Activated T-helper 1 cell treated with Interleukin-2 at 50 U/mL for 16 hours (primary cell): ENCODE measurements around the gene CYP2J2.
A peak's percentile ranks its signal among the peaks of the same experiment; 100 is the strongest.
"Not testable (repeated sequence)": the region's sequence is repeated elsewhere in the genome, so short reads cannot be mapped to it uniquely, and the experiment has no call there.

Experiments used
- DNase-seq: peaks from one replicate; pipeline ENCODE4 v3.0.0-alpha.2; 2020; ENCODE audit warnings: low read depth

The CYP2J2 gene

DNA sequence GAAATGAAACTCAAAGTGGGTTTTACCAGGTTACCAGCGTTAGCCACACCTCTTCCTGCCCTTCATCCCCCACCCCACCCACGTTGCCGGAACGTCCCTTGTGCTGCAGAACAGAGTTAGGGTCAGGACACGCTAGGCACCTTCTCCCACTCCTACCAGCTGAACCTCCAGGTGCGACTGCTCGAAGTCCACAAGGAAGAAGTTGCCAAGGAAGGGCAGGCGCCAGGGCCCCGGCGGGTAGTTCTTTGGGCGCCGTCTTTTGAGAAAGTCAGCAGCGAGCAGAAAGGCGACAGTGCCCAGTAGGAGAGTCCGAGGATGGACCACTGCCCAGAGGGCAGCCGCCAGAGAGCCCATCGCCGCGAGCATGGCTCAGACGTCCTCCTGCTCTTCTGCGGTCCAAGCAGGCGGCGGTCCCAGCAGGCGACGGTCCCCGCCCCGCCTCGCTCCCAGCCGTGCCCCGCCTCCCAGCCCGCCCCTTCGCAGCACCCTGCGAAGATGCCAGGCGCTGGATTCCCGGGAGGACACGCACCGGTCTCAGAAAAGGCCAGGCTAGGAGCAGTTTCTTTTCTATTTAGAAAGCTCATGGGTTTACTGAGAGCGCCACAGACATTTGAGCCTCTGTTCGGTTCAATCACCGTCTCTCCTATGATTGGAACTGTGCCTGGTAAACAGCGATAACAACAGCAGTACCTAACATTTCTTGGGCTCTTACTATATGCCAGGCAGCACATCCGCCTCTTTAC, at the start of gene CYP2J2:
Gene CYP2J2, minus strand, starts transcription at position 393 of the 743 bp plus-strand sequence. Its CDS starts 27 bp downstream, at position 366.
- peak; percentile 2 for DNase-seq

GRCh38 chr1:59973719-59974118, 47.1 kb upstream of the CYP2J2 start:
- DNase-seq = no peak

GRCh38 chr1:59972216-59972927, 45.8 kb upstream of the CYP2J2 start:
- no peak for DNase-seq

- DNase-seq = no peak
These were observed 44.9 kb upstream of the CYP2J2 start for GRCh38 chr1:59971464-59971911.

DNA sequence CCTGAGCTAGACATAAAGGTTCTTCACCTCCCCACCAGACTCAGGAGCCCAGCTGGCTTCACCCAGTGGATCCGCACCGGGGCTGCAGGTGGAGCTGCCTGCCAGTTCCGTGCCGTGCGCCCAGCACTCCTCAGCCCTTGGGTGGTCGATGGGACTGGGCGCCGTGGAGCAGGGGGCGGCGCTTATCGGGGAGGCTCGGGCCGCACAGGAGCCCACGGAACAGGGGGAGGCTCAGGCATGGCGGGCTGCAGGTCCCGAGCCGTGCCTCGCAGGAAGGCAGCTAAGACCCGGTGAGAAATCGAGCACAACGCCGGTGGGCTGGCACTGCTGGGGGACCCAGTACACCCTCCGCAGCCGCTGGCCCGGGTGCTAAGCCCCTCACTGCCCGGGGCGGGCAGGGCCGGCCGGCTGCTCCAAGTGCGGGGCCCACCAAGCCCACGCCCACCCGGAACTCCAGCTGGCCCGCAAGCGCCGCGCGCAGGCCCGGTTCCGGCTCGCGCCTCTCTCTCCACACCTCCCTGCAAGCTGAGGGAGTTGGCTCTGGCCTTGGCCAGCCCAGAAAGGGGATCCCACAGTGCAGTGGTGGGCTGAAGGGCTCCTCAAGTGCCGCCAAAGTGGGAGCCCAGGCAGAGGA, 43.1 kb upstream of the CYP2J2 start:
- not testable (repeated sequence) for DNase-seq

DNA sequence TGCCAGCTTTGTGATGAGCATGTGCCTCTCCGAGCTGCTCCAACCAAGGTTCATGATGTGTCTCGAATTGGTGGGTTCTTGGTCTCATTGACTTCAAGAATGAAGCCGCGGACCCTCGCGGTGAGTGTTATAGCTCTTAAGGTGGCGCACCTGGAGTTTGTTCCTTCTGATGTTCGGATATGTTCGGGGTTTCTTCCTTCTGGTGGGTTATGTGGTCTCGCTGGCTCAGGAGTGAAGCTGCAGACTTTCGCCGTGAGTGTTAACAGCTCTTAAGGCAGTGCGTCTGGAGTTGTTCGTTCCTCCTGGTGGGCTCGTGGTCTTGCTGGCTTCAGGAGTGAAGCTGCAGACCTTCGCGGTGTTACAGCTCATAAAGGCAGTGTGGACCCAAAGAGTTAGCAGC, 42.2 kb upstream of the CYP2J2 start:
- DNase-seq = not testable (repeated sequence)

GRCh38 chr1:59967780-59968179, 41.2 kb upstream of the CYP2J2 start:
- no peak for DNase-seq

- DNase-seq = no peak
These were observed 40.6 kb upstream of the CYP2J2 start for GRCh38 chr1:59967141-59967697.

- DNase-seq = no peak
These were observed 25.5 kb upstream of the CYP2J2 start for GRCh38 chr1:59952065-59952464.

GRCh38 chr1:59949648-59950047, 23.1 kb upstream of the CYP2J2 start:
- DNase-seq = no peak

- DNase-seq = no peak
These were observed 22.4 kb upstream of the CYP2J2 start for GRCh38 chr1:59948990-59949389.

- DNase-seq = no peak
These were observed 20.7 kb upstream of the CYP2J2 start for GRCh38 chr1:59947047-59947938.

GRCh38 chr1:59945790-59946189, 19.2 kb upstream of the CYP2J2 start:
- no peak for DNase-seq

- DNase-seq = no peak
These were observed 12.8 kb upstream of the CYP2J2 start for GRCh38 chr1:59939393-59939792.

DNA sequence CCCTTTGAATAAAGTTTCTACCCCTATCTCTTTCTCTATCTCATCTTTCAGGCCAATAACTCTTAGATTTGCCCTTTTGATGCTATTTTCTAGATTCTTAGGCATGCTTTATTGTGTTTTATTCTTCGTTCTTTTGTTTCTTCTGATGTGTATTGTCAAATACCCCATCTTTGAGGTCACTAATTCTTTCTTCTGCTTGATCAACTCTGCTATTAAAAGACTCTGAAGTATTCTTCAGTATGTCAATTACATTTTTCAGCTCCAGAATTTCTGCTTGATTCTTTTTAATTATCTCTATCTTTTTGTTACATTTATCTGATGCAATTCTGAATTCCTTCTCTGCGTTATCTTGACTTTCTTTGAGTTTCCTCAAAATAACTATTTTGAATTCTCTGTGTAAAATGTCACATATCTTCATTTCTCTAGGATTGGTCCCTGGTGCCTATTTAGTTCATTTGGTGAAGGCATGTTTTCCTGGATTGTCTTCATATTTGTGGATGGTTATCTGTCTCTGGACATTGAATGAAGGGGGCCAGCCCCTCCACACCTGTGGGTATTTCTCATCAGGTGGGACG, 11.2 kb upstream of the CYP2J2 start:
- DNase-seq = no peak

GRCh38 chr1:59936358-59936821, 9.8 kb upstream of the CYP2J2 start:
- DNase-seq = no peak

- DNase-seq = no peak
These were observed 2.4 kb upstream of the CYP2J2 start for GRCh38 chr1:59928996-59929395.

- no peak for DNase-seq
These were observed 640 bp upstream of the CYP2J2 start for GRCh38 chr1:59927213-59927612.

GRCh38 chr1:59924653-59925052, 1.9 kb downstream of the CYP2J2 start:
- DNase-seq = no peak

GRCh38 chr1:59921258-59921899, 5.2 kb downstream of the CYP2J2 start:
- not testable (repeated sequence) for DNase-seq

DNA sequence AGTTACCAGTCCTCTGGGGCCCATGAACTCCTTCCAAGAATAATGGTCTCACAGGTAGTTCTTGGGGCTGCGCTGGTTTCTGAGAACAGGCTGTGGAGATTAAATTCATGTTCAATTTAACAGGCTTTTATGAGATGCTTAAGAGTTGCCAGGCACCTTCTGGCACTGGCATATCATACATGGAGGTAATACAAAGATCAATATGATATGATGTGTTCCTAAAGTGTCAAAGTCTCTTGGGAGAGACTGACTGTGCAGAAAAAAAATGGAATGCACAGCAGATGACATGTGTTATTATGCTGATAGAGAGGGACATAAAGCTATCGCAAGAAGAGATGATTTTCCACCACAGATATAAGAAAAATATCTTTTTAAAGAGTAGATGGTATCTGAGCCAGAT, 6.8 kb downstream of the CYP2J2 start:
- no peak for DNase-seq
